Stimulated activated naive CD4-positive, alpha-beta T cell treated with Interleukin-2 at 50 U/mL for 16 hours (primary cell): ENCODE data around the gene ZNF573.

Source experiments
- DNase-seq: peaks from one replicate; lab custom pipeline; 2025; lab: John Stamatoyannopoulos, UW

Gene ZNF573

DNA sequence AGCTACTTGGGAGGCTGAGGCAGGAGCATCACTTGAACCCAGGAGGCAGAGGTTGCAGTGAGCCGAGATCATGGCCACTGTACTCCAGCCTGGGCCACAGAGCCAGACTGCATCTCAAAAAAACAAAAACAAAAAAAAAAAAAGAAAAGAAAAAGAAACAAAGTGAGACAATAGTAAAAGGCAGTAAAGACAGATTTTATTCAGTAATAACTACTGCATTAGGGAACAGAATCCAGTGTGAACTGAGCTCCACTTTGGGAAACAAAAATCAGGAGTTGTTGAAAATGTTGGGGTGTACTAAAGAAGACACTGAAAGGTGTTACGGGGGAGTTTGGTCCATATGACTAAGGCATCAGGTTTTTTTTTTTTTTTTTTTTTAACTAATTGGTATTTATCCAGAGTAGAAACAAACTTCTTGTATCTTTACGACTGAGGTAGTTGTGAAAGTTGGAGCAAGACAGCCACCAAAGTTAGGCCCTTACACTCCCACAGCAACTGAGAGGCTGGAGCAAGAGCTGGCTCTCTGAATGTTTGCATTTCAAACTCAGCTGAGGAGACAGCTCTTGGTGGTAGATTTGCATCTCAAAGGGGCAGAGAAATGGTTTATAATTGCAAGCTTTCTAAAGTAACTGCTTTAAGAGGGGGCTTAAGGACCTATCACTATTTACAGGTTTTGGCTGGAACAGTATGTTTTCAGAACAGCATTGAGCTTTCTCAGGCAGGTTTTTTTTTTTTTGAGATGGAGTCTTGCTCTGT lies 84.1 kb downstream of the ZNF573 start:
- DNase-seq: no peak

DNA sequence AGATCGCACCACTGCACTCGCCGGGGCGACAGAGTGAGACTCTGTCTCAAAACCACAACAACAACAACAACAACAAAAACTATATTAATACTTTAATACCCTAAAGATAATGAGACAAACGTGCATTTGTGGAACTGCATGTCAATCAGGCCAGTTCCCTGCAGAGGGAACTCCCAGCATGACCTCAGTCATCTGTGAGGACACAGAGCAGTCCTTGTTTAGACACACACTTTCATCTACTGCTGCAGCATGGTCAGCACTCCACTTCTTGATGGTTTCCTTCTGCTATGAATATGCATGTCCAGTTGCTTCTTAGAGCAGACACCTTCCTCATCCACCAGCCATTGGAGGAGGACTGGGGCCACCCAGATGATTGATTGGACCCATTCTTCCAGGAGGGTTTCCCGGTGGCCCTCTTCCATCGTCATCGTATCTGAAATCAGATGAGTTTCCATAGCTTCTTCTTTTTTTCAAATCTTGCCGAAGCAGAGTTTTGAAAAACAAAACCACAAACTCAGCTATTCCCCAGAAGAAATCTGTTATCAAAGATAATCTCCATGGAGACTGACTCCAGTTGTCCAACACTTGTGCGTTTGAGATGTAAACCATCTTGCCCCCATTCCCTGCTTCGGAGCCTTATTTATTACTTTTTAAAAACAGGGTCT lies 86.3 kb downstream of the ZNF573 start:
- DNase-seq: no peak

GRCh38 chr19:37691881-37692504 lies 87.4 kb downstream of the ZNF573 start:
- DNase-seq: peak; percentile 77
